ENCODE measurements around the gene FOSL2.

DNA sequence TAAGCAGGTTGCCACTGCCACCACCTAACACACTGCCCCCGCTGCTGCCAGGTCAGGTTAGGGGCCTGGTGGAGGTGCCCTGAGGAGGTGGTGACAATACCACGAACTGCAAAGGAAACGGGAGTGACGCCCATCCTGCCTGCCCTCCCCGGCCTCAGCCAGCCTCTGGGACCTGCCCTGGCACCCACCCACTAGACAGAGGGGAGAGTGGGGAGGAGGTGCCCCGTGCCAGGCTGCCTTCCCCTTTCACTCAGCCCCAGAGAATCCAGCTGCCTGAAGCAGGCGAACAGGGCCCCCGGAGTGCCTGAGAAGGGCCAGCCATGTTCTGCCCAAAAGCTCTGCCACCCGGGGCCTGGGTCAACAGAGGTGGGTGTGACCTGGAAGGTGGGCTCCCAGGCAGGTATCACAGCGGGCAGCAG lies 44.5 kb upstream of the FOSL2 start:
- no peak for TF ChIP-seq TCF7L2 (IDR thresholded peaks at IDR 0.05; ENCODE audit: borderline replicate concordance, low read depth, low read length)
- TF ChIP-seq ZSCAN30 (tag by site-specific recombination; IDR thresholded peaks at IDR 0.05) = no peak
- no peak for TF ChIP-seq CTCF (tag by site-specific recombination; IDR thresholded peaks at IDR 0.05)
- TF ChIP-seq ZNF48 (tag by site-specific recombination; IDR thresholded peaks at IDR 0.05) = no peak
- no peak for TF ChIP-seq ZEB2 (tag by site-specific recombination; IDR thresholded peaks at IDR 0.05)
- no peak for TF ChIP-seq ZNF37A (tag by site-specific recombination; IDR thresholded peaks at IDR 0.05)
- TF ChIP-seq, protein P1, sequence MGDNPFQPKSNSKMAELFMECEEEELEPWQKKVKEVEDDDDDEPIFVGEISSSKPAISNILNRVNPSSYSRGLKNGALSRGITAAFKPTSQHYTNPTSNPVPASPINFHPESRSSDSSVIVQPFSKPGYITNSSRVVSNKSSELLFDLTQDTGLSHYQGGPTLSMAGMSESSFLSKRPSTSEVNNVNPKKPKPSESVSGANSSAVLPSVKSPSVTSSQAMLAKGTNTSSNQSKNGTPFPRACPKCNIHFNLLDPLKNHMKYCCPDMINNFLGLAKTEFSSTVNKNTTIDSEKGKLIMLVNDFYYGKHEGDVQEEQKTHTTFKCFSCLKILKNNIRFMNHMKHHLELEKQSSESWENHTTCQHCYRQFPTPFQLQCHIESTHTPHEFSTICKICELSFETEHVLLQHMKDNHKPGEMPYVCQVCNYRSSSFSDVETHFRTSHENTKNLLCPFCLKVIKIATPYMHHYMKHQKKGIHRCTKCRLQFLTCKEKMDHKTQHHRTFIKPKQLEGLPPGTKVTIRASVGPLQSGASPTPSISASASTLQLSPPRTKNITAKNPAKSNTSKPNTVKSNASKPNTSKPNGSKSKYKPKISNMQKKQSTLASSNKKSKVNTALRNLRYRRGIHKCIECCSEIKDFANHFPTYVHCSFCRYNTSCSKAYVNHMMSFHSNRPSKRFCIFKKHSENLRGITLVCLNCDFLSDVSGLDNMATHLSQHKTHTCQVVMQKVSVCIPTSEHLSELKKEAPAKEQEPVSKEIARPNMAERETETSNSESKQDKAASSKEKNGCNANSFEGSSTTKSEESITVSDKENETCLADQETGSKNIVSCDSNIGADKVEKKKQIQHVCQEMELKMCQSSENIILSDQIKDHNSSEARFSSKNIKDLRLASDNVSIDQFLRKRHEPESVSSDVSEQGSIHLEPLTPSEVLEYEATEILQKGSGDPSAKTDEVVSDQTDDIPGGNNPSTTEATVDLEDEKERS (tag by site-specific recombination; IDR thresholded peaks at IDR 0.05) = no peak
- no peak for TF ChIP-seq ZXDB (tag by site-specific recombination; IDR thresholded peaks at IDR 0.05)
- TF ChIP-seq ZBTB49 (tag by site-specific recombination; IDR thresholded peaks at IDR 0.05; ENCODE audit: low read depth) = no peak
- no peak for TF ChIP-seq ZNF18 (tag by site-specific recombination; IDR thresholded peaks at IDR 0.05)
- no peak for TF ChIP-seq ZNF10 (tag by site-specific recombination; IDR thresholded peaks at IDR 0.05)
- no peak for TF ChIP-seq PRDM1 (tag by site-specific recombination; IDR thresholded peaks at IDR 0.05)

All from HEK293 (cell line).